K562 (cell line): ENCODE measurements around the gene VAMP4. TPM values are rescaled to one million over a fixed set of nuclear protein-coding genes. Genes with fewer than 3 reads are reported as not detected.

Experiments
- BCOR ChIP-seq: fragments of 450-650 bp; IDR thresholded peaks from 2 replicates; pipeline ENCODE4 v1.6.1; 2016
- CBX8 ChIP-seq: fragments of 200-600 bp; sonication (generic); IDR thresholded peaks from 2 replicates; pipeline ENCODE4 v1.6.1; 2012; ENCODE audit warnings: borderline replicate concordance, mixed run types, low read depth, mild to moderate bottlenecking, moderate library complexity, mixed read lengths, low read length, control low read depth, inconsistent platforms; ENCODE audit not compliant: poor library complexity, severe bottlenecking; ENCODE audit errors: extremely low read depth
- CHD2 ChIP-seq: IDR thresholded peaks from 2 replicates; pipeline ENCODE4 v1.6.1; 2011; ENCODE audit warnings: low read depth, low read length
- CREB3L1 ChIP-seq: fragments of 450-650 bp; IDR thresholded peaks from 2 replicates; pipeline ENCODE4 v1.6.1; 2014; ENCODE audit warnings: low read depth, mild to moderate bottlenecking, moderate library complexity, borderline replicate concordance
- CREB5 ChIP-seq: fragments of 250-450 bp; sonication (Bioruptor Pico); IDR thresholded peaks from 2 replicates; pipeline ENCODE4 v1.5.0; 2020; ENCODE audit warnings: mild to moderate bottlenecking
- CSDE1 ChIP-seq, 2 experiments: fragments of 450-650 bp; IDR thresholded peaks; 2 replicates each; pipeline ENCODE4 v1.6.1; 2016; ENCODE audit warnings: mild to moderate bottlenecking in 1 of 2
- EHMT2 ChIP-seq: fragments of 450-650 bp; IDR thresholded peaks from 2 replicates; pipeline ENCODE4 v1.6.1; 2018; ENCODE audit warnings: antibody characterized with exemption
- L3MBTL2 ChIP-seq: fragments of 450-650 bp; IDR thresholded peaks from 2 replicates; pipeline ENCODE4 v1.6.1; 2016; ENCODE audit warnings: mild to moderate bottlenecking, moderate library complexity
- MBD1 ChIP-seq: fragments of 250-450 bp; sonication (Bioruptor Pico); IDR thresholded peaks from 2 replicates; pipeline ENCODE4 v1.8.0; 2022; ENCODE audit warnings: inconsistent platforms
- PHF8 ChIP-seq: fragments of 200-600 bp; sonication (generic); IDR thresholded peaks from 2 replicates; pipeline ENCODE4 v1.6.1; 2012; ENCODE audit warnings: mixed run types, mild to moderate bottlenecking, inconsistent platforms, low read length, moderate library complexity, borderline replicate concordance
- PML ChIP-seq: IDR thresholded peaks from 2 replicates; pipeline ENCODE4 v1.6.1; 2012; ENCODE audit warnings: low read length, inconsistent platforms
- TBL1XR1 ChIP-seq, 2 experiments: IDR thresholded peaks; 2 replicates each; pipeline ENCODE4 v1.6.1; 2012; ENCODE audit warnings: improper control_type of control experiment in 2 of 2, low read length in 2 of 2, mild to moderate bottlenecking in 1 of 2
- TCF15 ChIP-seq: fragments of 250-450 bp; sonication (Bioruptor Pico); IDR thresholded peaks from 2 replicates; pipeline ENCODE4 v1.8.0; 2022; ENCODE audit warnings: moderate library complexity, mild to moderate bottlenecking, inconsistent platforms
- THAP7 ChIP-seq: fragments of 250-450 bp; sonication (Bioruptor Pico); IDR thresholded peaks from 2 replicates; pipeline ENCODE4 v1.5.0; 2021
- ZBTB9 ChIP-seq: fragments of 450-650 bp; formaldehyde crosslinking; IDR thresholded peaks from 2 replicates; pipeline ENCODE4 v1.4.0; 2020; ENCODE audit warnings: mild to moderate bottlenecking, moderate library complexity
- ZFP1 ChIP-seq: fragments of 450-650 bp; formaldehyde crosslinking; IDR thresholded peaks from 2 replicates; pipeline ENCODE4 v1.4.0; 2020; ENCODE audit warnings: mild to moderate bottlenecking, mixed read lengths
- ZKSCAN8 ChIP-seq: fragments of 200-800 bp; sonication (Bioruptor generic); IDR thresholded peaks from 2 replicates; pipeline ENCODE4 v1.6.1; 2016; ENCODE audit warnings: missing genetic modification characterization, missing compliant biosample characterization
- ZNF277 ChIP-seq: fragments of 250-450 bp; sonication (Bioruptor Pico); IDR thresholded peaks from 2 replicates; pipeline ENCODE4 v1.8.0; 2022; ENCODE audit warnings: inconsistent platforms, mild to moderate bottlenecking, moderate library complexity, borderline replicate concordance
- ZNF445 ChIP-seq: fragments of 250-450 bp; sonication (Bioruptor Pico); IDR thresholded peaks from 2 replicates; pipeline ENCODE4 v1.4.0; 2020; ENCODE audit warnings: low read depth, mild to moderate bottlenecking, moderate library complexity
- polyA plus RNA-seq, 8 experiments: library from polyadenylated mRNA; depleted of rRNA in 4 of 8; stranded (reverse) in 5 of 8; unstranded in 3 of 8; fragments of >200 nt; fragmentation: Nextera tagmentation in 2 of 8; fragmentation: Illumina TruSeq in 1 of 8; extraction: Ambion mirVana in 2 of 8; extraction: Trizol in 1 of 8; gene quantifications; 2 replicates each; pipeline versions ENCODE4 v1.2.1 to v1.2.3, GENCODE V29; 2011 to 2014; ENCODE audit warnings: inconsistent platforms in 1 of 8, missing spikeins in 1 of 8
- total RNA-seq, 7 experiments: library from RNA; depleted of rRNA in 6 of 7; stranded (reverse); fragments of >200 nt in 6 of 7; fragmentation: Illumina TruSeq in 2 of 7; extraction: Trizol in 2 of 7; gene quantifications; 2 replicates each; pipeline versions ENCODE4 v1.2.1 to v1.2.3, GENCODE V29; 2011 to 2021; ENCODE audit warnings: low replicate concordance in 1 of 7

The VAMP4 gene
- total and polyA plus RNA-seq, 9 of the 15 experiments (the other 6 are each of a cell fraction or from before 2014, with no cell fraction given) = 3.3 to 21.4 (median 11.9) TPM

- TF ChIP-seq PHF8 (peak; percentile 78; the same call in 1 of the 2 replicates), TCF15 (CRISPR knock-in tag) (no peak), CHD2 (peak; percentile 82), THAP7 (peak; percentile 95), BCOR (peak; percentile 50; the same call in 1 of the 2 replicates), ZNF277 (CRISPR knock-in tag) (no peak), ZFP1 (CRISPR knock-in tag) (no peak), CBX8 (no peak), ZNF445 (CRISPR knock-in tag) (no peak), PML (peak; percentile 82), ZBTB9 (CRISPR knock-in tag) (no peak), EHMT2 (no peak), CSDE1 (IDR thresholded peaks at IDR 0.05) (peak in 1 of 2 experiments; percentile 55; a peak in 1 of 4 replicates), CREB5 (CRISPR knock-in tag) (no peak), TBL1XR1 (IDR thresholded peaks at IDR 0.05; ENCODE audit: low read length in 2 of 2) (peak in 1 of 2 experiments; percentile 80; a peak in 1 of 4 replicates), CREB3L1 (peak; percentile 13), L3MBTL2 (peak; percentile 88), ZKSCAN8 (CRISPR knock-in tag) (no peak), MBD1 (no peak)
Measured at GRCh38 chr1:171781176-171781875, 39.5 kb upstream of the VAMP4 start, which contains the start of gene METTL13 (continued).
